BJ (cell line): ENCODE data around the gene COL4A6. TPM values are rescaled to one million over a fixed set of nuclear protein-coding genes. Genes with fewer than 3 reads are reported as not detected.

Source experiments
- CTCF ChIA-PET: fragments of 350-600 bp; formaldehyde crosslinking; extraction: SDS; loops from one replicate; lab custom pipeline; 2021; ENCODE audit warnings: antibody characterized with exemption, inconsistent platforms; lab: Yijun Ruan, JAX
- POLR2A ChIA-PET: fragments of 300-600 bp; sonication (Branson Sonifier 250); formaldehyde crosslinking; extraction: SDS; loops from one replicate; lab custom pipeline; 2021; ENCODE audit warnings: antibody characterized with exemption; lab: Charles Lee
- DNase-seq: peaks from one replicate; pipeline ENCODE4 v3.0.0-alpha.2; 2011; ENCODE audit warnings: low read depth
- H3K27me3 ChIP-seq: 2 replicates; pipeline ENCODE4 v1.6.0; 2011; ENCODE audit warnings: low read length; ENCODE audit not compliant: control insufficient read depth, insufficient read depth
- H3K36me3 ChIP-seq: 2 replicates; pipeline ENCODE4 v1.5.1; 2011; ENCODE audit warnings: low read length; ENCODE audit not compliant: control insufficient read depth, insufficient read depth
- H3K4me3 ChIP-seq: 2 replicates; pipeline ENCODE4 v1.5.1; 2011; ENCODE audit warnings: low read depth, mild to moderate bottlenecking, control low read depth, low read length
- polyA plus RNA-seq: library from polyadenylated mRNA; depleted of rRNA; stranded (reverse); fragments of >200 nt; gene quantifications from 2 replicates; pipeline ENCODE4 v1.2.3, GENCODE V29; 2011; rRNA removed
- TF ChIP-seq, protein P1 (sequence below): IDR thresholded peaks from 2 replicates; pipeline ENCODE4 v1.5.1; 2011; ENCODE audit warnings: low read depth, mild to moderate bottlenecking, control low read depth, inconsistent platforms, low read length, moderate library complexity; ENCODE audit not compliant: insufficient read depth

The COL4A6 gene
- polyA plus RNA-seq, 1 experiment, result 0.09 TPM

DNA sequence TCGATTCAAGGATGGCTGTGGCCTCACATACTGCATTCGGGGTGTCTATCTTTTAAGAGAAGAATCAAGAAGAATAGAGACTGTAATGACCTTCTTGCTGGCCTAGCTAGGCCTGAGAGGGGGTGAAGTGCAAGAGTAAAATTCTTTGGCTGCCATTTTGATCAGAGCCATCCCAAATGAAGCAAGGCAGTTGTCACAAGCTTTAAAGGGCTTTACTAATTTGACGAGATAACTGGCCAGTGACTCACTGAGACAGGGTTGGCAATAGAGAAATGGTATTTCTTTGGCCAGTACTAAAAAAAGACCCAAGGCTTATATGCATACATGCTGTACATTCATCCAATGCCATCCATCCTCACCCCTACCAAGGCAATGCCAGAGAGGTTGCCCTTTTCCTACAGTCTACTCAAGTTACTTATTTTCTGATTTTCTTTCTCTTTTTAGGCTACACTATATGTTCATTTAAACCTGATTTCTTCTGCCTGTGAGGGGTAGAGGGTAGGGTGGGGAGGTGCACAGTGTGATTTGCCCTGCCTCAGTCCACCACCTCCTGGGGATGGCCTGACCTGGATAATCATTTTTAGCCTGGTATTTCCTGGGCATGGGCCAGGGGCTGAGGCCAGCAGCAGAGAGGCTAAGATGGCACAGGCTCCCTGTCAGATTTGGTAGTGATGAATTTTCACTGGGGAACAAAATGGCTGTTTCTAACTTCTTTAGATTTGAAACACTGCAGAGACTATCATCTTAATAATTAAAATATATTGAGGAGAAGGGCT, 314.4 kb downstream of the COL4A6 start:
- ChIA-PET POLR2A (no interaction called here), CTCF (interaction anchor here (0.6 to 3.9 kb wide), 2 partner anchors 15 to 125 kb away, joined by 3 to 13 read pairs; no protein-coding TSS in a partner anchor)
- Histone ChIP-seq H3K4me3 (no peak overlapping the region), H3K36me3 (no peaks in the 10 kb centered on the region), H3K27me3 (no peaks in the 10 kb centered on the region)
- TF ChIP-seq, protein P1, sequence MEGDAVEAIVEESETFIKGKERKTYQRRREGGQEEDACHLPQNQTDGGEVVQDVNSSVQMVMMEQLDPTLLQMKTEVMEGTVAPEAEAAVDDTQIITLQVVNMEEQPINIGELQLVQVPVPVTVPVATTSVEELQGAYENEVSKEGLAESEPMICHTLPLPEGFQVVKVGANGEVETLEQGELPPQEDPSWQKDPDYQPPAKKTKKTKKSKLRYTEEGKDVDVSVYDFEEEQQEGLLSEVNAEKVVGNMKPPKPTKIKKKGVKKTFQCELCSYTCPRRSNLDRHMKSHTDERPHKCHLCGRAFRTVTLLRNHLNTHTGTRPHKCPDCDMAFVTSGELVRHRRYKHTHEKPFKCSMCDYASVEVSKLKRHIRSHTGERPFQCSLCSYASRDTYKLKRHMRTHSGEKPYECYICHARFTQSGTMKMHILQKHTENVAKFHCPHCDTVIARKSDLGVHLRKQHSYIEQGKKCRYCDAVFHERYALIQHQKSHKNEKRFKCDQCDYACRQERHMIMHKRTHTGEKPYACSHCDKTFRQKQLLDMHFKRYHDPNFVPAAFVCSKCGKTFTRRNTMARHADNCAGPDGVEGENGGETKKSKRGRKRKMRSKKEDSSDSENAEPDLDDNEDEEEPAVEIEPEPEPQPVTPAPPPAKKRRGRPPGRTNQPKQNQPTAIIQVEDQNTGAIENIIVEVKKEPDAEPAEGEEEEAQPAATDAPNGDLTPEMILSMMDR, result no peak
- DNase-seq, result no peak

- TF ChIP-seq, protein P1, result no peak
- DNase-seq, result peak; percentile 16
- ChIA-PET CTCF (interaction anchor here (3.9 kb wide), 1 partner anchor 16 kb away, joined by 13 read pairs; no protein-coding TSS in a partner anchor), POLR2A (no interaction called here)
- Histone ChIP-seq H3K27me3 (no peaks in the 10 kb centered on the region), H3K4me3 (no peak overlapping the region), H3K36me3 (no peaks in the 10 kb centered on the region)
Observed at GRCh38 chrX:108122748-108123147, 315.5 kb downstream of the COL4A6 start.

- POLR2A ChIA-PET, result no interaction called here
- no peak for DNase-seq
- TF ChIP-seq, protein P1, result no peak
Observed at GRCh38 chrX:108121291-108121690, 316.9 kb downstream of the COL4A6 start.

DNA sequence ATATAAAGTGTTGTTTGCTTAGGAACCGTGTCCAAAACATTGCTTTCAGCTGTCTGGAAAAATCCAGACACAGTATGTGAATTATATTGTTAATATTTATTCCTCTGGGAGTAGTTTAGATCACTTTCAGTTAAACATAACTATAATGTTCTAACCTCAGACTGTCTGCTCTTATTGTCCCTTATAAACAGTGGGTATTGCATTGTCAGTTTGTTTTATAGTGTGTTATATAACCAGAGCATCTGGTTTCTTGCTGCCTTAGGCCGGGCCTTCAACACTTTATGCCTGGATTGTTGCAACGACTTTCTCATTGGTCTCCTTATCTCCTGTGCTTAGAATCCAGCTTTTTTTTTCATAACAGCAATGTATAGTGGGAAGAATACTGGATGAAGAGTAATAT, 320.2 kb downstream of the COL4A6 start:
- H3K4me3 ChIP-seq, result no peak overlapping the region
- TF ChIP-seq, protein P1, result no peak
- no peaks in the 10 kb centered on the region for H3K36me3 ChIP-seq
- no peak for DNase-seq
- ChIA-PET POLR2A (no interaction called here), CTCF (no interaction called here)
- no peaks in the 10 kb centered on the region for H3K27me3 ChIP-seq

More at GRCh38 chrX:108121291-108121690, 316.9 kb downstream of the COL4A6 start:
- H3K36me3 ChIP-seq, result no peaks in the 10 kb centered on the region
- CTCF ChIA-PET, result interaction anchor here (3.9 kb wide), 1 partner anchor 18 kb away, joined by 13 read pairs; no protein-coding TSS in a partner anchor
- no peak overlapping the region for H3K4me3 ChIP-seq
- H3K27me3 ChIP-seq, result no peaks in the 10 kb centered on the region

DNA sequence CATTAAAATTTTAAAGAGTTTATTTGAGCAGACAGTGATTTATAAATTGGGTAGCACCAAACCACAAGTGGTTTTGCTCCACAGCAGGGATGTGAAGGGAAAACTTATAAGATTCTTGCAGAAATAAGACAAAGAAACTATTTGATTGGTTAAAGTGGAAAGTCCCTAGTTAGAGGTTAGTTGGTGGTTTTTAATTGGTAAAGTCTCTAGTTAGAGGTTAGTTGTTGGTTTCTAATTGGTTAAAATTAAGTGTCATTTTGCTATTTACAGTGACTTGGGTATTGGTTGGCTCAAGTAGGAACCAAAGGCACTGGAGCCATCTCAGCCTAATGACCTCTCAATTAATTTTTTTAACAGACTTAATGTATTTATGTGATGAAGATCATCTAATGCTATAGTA, 323.7 kb downstream of the COL4A6 start:
- ChIA-PET POLR2A (no interaction called here), CTCF (no interaction called here)
- Histone ChIP-seq H3K4me3 (no peak overlapping the region), H3K27me3 (no peaks in the 10 kb centered on the region), H3K36me3 (no peaks in the 10 kb centered on the region)
- no peak for DNase-seq
- TF ChIP-seq, protein P1, result no peak

Other genes starting within 250 kb of the COL4A6 start
- gene COL4A5, start 1.4 kb upstream of the COL4A6 start, polyA plus RNA-seq, result 8.7 and 13.2 TPM in 2 replicates